Panc1 (cell line): Measurements from ENCODE around the gene SMAD3.
"Not testable (repeated sequence)": the region's sequence is repeated elsewhere in the genome, so short reads cannot be mapped to it uniquely, and the experiment has no call there.

Source experiments
- CTCF ChIP-seq: fragments of 450-650 bp; IDR thresholded peaks from 2 replicates; pipeline ENCODE4 v1.5.1; 2017; ENCODE audit warnings: mild to moderate bottlenecking
- POLR2AphosphoS5 ChIP-seq: IDR thresholded peaks from 2 replicates; pipeline ENCODE4 v1.6.1; 2012; ENCODE audit warnings: mild to moderate bottlenecking, low read depth, low read length, moderate library complexity
- REST ChIP-seq, 2 experiments: IDR thresholded peaks; 2 replicates each; pipeline ENCODE4 v1.6.1; 2011 to 2012; ENCODE audit warnings: low read depth in 2 of 2, control low read depth in 1 of 2, low read length in 1 of 2, mild to moderate bottlenecking in 1 of 2, moderate library complexity in 1 of 2; ENCODE audit not compliant: insufficient read depth in 1 of 2

- TF ChIP-seq REST (IDR thresholded peaks at IDR 0.05; ENCODE audit: insufficient read depth in 1 of 2, low read depth in 2 of 2, low read length in 1 of 2); CTCF; POLR2AphosphoS5: not testable (repeated sequence)
Observed at GRCh38 chr15:67122816-67123215, 57.4 kb downstream of the SMAD3 start.
